ENCODE data around the gene UBXN11.

DNA sequence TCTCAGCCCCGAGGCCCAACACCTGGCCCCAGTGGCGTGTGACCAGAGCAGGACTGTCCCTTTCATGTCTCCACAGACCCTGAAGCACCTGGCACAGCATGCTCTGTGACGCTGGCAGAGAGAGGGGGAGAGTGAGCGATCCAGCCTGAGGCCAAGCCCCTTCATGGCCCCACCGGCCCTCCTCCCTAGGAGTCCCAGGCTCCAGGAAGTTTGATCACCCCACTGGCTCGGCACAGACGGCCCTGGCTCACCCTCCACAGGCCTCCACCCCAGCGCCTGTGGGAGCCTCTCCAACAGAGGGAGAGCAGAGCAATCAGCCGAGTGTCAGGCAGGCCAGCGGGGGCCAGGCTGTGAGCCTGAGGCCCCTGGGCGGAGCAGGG lies 15.6 kb downstream of the UBXN11 start:
- TF ChIP-seq, protein P1, sequence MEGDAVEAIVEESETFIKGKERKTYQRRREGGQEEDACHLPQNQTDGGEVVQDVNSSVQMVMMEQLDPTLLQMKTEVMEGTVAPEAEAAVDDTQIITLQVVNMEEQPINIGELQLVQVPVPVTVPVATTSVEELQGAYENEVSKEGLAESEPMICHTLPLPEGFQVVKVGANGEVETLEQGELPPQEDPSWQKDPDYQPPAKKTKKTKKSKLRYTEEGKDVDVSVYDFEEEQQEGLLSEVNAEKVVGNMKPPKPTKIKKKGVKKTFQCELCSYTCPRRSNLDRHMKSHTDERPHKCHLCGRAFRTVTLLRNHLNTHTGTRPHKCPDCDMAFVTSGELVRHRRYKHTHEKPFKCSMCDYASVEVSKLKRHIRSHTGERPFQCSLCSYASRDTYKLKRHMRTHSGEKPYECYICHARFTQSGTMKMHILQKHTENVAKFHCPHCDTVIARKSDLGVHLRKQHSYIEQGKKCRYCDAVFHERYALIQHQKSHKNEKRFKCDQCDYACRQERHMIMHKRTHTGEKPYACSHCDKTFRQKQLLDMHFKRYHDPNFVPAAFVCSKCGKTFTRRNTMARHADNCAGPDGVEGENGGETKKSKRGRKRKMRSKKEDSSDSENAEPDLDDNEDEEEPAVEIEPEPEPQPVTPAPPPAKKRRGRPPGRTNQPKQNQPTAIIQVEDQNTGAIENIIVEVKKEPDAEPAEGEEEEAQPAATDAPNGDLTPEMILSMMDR (IDR thresholded peaks at IDR 0.05): no peak
- no peak for TF ChIP-seq POLR2A (IDR thresholded peaks at IDR 0.05)
- no peak for TF ChIP-seq EP300 (IDR thresholded peaks at IDR 0.05; ENCODE audit: low read depth)
- TF ChIP-seq POLR2AphosphoS5 (IDR thresholded peaks at IDR 0.05): no peak
